Activated CD4-positive, alpha-beta T cell treated with anti-CD3 and anti-CD28 coated beads, Interleukin-2, amount 50 U/mL, for 48 hours (primary cell): ENCODE measurements around the gene CSF3.

ENCODE experiments used
- DNase-seq, 2 experiments: peaks; one replicate each; pipeline ENCODE4 v3.0.0-alpha.2; 2020

Gene CSF3

GRCh38 chr17:40015005-40015997, at the start of gene CSF3:
TSS of gene CSF3 (plus strand) at chr17:40015440. CDS start at chr17:40015475, 35 bp downstream.
- no peak for DNase-seq

- DNase-seq: no peak
Observed at GRCh38 chr17:39966771-39967170, 48.5 kb upstream of the CSF3 start.

- no peak for DNase-seq
Observed at GRCh38 chr17:39968761-39969160, 46.5 kb upstream of the CSF3 start.

GRCh38 chr17:39969375-39969774, 45.9 kb upstream of the CSF3 start:
- DNase-seq: no peak

GRCh38 chr17:39970157-39970692, 45.0 kb upstream of the CSF3 start:
- DNase-seq: no peak

- DNase-seq: no peak
Observed at GRCh38 chr17:39971076-39971603, 44.1 kb upstream of the CSF3 start.

GRCh38 chr17:39972271-39972670, 43.0 kb upstream of the CSF3 start:
- DNase-seq: no peak

- no peak for DNase-seq
Observed at GRCh38 chr17:39973496-39973895, 41.7 kb upstream of the CSF3 start.

- DNase-seq: no peak
Observed at GRCh38 chr17:39974433-39974832, 40.8 kb upstream of the CSF3 start.

- no peak for DNase-seq
Observed at GRCh38 chr17:39975801-39976200, 39.4 kb upstream of the CSF3 start.

GRCh38 chr17:39979016-39979670, 36.1 kb upstream of the CSF3 start:
- no peak for DNase-seq

GRCh38 chr17:39979893-39980350, 35.3 kb upstream of the CSF3 start:
- no peak for DNase-seq

- DNase-seq: peak; percentile 97 to 98
Observed at GRCh38 chr17:39980351-39981206, 34.7 kb upstream of the CSF3 start, which contains the start of gene PSMD3. TSS of gene PSMD3 (plus strand) at chr17:39980807. CDS start at chr17:39980971, 164 bp downstream.

GRCh38 chr17:39981207-39981741, 34.0 kb upstream of the CSF3 start:
- no peak for DNase-seq

- DNase-seq: no peak
Observed at GRCh38 chr17:39981766-39982375, 33.4 kb upstream of the CSF3 start.

GRCh38 chr17:39988206-39988810, 26.9 kb upstream of the CSF3 start:
- no peak for DNase-seq

GRCh38 chr17:39994448-39994847, 20.8 kb upstream of the CSF3 start:
- no peak for DNase-seq

GRCh38 chr17:39995438-39995837, 19.8 kb upstream of the CSF3 start:
- no peak for DNase-seq

GRCh38 chr17:39996162-39996561, 19.1 kb upstream of the CSF3 start:
- no peak for DNase-seq

GRCh38 chr17:39996800-39997199, 18.4 kb upstream of the CSF3 start:
- no peak for DNase-seq

GRCh38 chr17:39997543-39997942, 17.7 kb upstream of the CSF3 start:
- no peak for DNase-seq
